NCI-H2081 (cell line): Measurements from ENCODE around the gene GANC.

ENCODE experiments used
- DNase-seq, 2 experiments: peaks; one replicate each; lab custom pipeline; 2025; lab: John Stamatoyannopoulos, UW

Gene GANC

DNA sequence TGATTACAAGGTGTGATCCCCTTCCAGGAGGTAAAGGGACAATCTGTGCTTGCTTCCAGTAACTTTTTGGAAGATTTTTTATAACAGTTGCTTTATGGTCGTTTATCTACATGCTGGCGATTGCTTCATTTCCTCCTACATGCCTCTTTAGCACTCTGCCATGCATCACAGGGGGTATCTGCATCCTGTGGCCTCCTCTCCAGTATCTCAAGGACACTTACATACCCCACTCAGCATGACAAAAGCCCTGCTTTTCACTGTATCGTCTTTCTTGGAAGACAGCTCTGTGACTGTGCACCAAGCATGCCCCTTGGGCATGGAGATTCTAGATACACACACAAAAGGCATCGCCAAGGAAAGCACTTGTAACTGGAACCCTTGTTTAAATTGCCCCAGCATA, 111.6 kb downstream of the GANC start:
- no peak for DNase-seq

- peak; percentile 13 to 26 for DNase-seq
These were observed 112.4 kb downstream of the GANC start for GRCh38 chr15:42385206-42385979.

- no peak for DNase-seq
These were observed 113.1 kb downstream of the GANC start for GRCh38 chr15:42385980-42386700.

DNA sequence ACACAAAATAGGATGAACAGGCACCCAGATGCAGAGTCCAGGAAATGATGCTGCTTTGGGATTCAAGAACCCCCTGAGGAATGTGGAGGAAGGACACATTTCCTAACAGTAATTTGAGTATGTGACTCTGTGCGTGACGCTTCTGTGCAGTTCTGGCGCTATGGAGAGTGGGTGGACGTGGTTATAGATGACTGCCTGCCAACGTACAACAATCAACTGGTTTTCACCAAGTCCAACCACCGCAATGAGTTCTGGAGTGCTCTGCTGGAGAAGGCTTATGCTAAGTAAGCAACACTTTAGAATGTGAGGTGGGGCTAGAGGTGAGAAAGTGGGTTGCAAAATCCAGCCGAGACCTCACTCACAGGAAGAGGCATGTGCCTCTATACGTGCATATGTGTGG, 114.6 kb downstream of the GANC start:
- no peak for DNase-seq

GRCh38 chr15:42392309-42393024, 119.5 kb downstream of the GANC start:
- DNase-seq, result no peak

DNA sequence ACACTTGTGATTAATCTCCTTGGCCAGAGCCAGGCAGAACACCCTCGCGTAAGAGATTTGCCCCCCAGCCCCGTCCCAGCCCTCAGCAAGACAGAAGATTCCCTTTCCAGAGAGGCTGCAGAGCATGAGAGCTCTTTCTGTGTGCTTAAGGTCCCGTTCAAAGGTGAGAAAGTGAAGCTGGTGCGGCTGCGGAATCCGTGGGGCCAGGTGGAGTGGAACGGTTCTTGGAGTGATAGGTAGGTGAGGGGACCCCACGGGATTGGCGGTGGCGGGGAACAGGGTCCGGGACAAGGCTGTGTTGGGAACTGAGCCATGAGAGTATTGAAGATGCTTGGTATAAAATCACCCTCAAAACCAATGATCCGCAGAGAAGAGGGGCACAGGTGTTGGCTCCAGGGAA, 121.1 kb downstream of the GANC start:
- DNase-seq, result no peak

DNA sequence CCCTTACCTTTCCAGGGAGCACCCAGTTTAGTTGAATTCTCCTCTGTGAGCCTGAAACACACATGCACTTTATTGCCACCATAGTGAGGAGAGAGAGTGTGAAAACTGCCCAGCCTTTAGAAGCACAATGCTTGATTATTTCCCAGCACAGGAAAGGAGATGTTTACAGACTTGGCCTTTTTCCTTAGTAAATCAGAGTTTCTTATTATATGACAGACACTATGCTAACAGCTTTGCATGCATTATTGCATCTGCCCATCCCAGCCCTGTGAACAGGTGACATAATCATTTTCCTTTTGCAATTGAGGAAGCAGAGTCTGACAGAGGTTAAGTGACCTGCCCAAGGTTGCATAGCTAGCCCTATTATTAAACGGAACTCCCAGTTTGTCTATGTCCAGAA, 122.8 kb downstream of the GANC start:
- no peak for DNase-seq

GRCh38 chr15:42401544-42402454, 128.8 kb downstream of the GANC start:
- no peak for DNase-seq

DNA sequence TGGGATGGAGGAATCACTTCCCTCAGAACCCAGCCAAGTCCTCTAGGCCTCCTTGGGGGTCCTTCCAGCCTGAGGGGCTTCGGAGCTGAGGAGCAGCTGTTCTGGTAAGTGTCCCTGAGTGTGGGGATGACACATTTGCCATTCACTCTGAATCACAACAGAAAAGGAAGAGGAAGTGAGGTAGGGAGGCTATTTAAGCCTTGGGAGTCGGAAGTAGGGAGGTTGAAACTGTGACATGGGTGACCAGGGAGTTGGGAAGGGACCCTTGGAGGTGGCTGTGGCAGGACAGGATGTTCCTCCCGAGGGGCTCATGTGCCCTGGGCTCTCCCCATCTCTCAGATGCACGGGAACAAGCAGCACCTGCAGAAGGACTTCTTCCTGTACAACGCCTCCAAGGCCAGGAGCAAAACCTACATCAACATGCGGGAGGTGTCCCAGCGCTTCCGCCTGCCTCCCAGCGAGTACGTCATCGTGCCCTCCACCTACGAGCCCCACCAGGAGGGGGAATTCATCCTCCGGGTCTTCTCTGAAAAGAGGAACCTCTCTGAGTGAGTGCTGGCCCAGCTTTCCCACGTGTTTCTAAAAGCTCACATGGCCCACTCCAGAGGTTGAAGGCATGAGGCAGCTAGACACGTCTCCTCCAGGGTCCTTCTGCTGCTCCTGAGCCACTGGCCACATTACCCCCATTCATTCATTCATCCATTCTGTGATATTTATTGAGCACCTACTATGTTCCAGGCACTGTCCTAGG, 129.6 kb downstream of the GANC start:
- no peak for DNase-seq

- DNase-seq, result no peak
These were observed 130.4 kb downstream of the GANC start for GRCh38 chr15:42403389-42403788.

DNA sequence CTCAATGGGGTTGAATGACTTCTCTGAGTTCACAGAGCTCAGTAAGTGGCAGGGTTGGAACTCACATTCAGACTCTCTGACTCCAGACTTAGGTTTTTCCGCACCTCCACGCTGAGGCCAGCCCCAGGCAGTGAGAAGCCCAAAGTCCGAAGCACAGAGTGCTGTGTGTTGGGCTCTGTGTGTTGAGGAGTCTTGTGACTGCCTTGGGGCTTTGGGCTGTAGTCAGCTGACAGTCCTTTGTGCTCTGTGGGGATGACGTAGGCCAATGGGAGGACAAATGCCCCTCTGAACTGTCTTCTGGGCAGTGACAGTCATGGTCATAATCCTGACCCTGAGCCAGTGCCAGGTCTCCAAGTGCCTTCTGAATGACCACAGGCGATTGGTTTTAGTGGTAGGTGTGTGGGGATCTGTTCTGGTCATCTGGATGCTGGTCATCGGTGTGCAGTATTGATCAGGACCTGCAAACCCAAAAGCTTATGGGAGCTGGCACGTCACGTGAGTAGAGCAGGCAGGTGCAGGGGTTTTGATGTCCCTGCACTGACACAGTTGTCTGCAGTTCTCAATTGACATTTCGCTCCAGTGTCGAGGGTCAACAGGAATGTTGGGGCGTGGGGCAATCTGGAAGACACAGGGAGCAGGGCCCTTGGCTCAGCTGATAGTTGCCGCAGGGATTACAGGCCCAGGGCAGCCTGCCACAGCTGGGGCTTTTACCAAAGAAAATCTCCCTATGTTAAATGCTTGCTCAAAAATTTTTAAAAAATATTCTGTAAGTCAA, 131.6 kb downstream of the GANC start:
- DNase-seq, result no peak

DNA sequence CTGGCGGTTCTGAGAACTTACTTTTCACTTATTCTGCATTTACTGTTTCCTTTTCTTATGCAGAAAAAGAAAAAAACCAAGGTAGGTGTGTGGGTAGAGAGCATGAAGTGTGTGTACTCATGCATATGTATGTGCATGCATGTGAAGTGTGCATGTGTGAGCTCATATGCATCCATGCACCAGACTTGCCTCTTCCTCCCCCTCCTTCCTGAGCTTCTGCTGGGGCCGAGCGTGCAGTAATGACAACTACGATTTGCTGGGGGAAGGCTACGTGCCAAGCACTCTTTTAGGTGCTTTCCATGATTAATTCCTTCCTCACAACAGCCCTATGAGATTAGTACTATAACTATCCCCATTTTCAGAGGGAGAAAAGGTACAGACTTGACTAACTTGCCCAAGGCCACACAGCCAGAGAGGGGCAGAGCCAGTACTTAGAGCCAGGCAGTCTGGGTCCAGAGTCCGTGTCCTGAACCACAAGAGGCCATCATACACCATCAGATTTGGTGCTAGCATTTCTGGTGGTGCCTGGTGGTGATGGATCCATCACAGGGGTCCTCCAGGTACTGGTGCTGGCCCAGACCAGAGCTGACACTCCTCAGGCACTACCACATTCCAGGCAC, 133.0 kb downstream of the GANC start:
- no peak for DNase-seq
